Body of pancreas (tissue), 4 donors: ENCODE results near the gene EMD. TPM values are rescaled to one million over a fixed set of nuclear protein-coding genes. Genes with fewer than 3 reads are reported as not detected.

ENCODE experiments used
- ATAC-seq: fragments of 150-250 bp; one replicate; pipeline ENCODE4 v1.9.1; 2016
- DNase-seq, 4 donors: peaks; one replicate each; pipeline ENCODE4 v3.0.0-alpha.2; 2019
- H3K27ac ChIP-seq, 4 donors: fragments of 200-600 bp; sonication (generic); 1 replicate in 3 of 4; 2 replicates in 1 of 4; pipeline versions ENCODE4 v1.5.1 to v1.6.1; 2016 to 2019; ENCODE audit warnings: mild to moderate bottlenecking in 1 of 4, mixed read lengths in 1 of 4, moderate library complexity in 1 of 4
- H3K27me3 ChIP-seq, 2 donors: fragments of 200-600 bp; sonication (generic); one replicate each; pipeline ENCODE4 v1.6.0; 2016; ENCODE audit warnings: mild to moderate bottlenecking in 1 of 2
- H3K36me3 ChIP-seq, 2 donors: fragments of 200-600 bp; sonication (generic); replicated peaks in 1 of 2; 2 replicates each; pipeline ENCODE4 v1.5.1; 2016; ENCODE audit warnings: low read depth in 2 of 2; ENCODE audit not compliant: insufficient read depth in 1 of 2
- H3K4me1 ChIP-seq: fragments of 200-600 bp; sonication (generic); one replicate; pipeline ENCODE4 v1.6.0; 2016
- H3K4me3 ChIP-seq, 2 donors: fragments of 200-600 bp; sonication (generic); 1 replicate in 1 of 2; 2 replicates in 1 of 2; pipeline ENCODE4 v1.5.1; 2016 to 2019
- H3K9me3 ChIP-seq, 3 donors: fragments of 200-600 bp; sonication (generic); 1 replicate in 2 of 3; 2 replicates in 1 of 3; pipeline ENCODE4 v1.5.1; 2016
- POLR2A ChIP-seq, 3 donors: fragments of 450-650 bp; IDR thresholded peaks; one replicate each; pipeline ENCODE4 v1.6.1; 2016; ENCODE audit warnings: antibody characterized with exemption in 3 of 3, mild to moderate bottlenecking in 2 of 3
- WGBS, 2 donors: methylation state at CpG; one replicate each; pipeline ENCODE4 v1.1.5; 2017; 5-methylcytosine and 5-hydroxymethylcytosine counted together
- intact Hi-C: fragments of 100-400 bp; cut with DNase I; formaldehyde crosslinking; loops from one replicate; pipeline ENCODE4 v1.15.1; 2023
- total RNA-seq, 2 donors: library from RNA; depleted of rRNA; stranded (reverse); fragments of >200 nt; gene quantifications; one replicate each; pipeline ENCODE4 v1.1.0, GENCODE V29; 2016
- TF ChIP-seq, protein P1 (sequence below), 7 experiments: fragments of 450-650 bp in 4 of 7; fragments of 200-600 bp in 3 of 7; sonication (generic) in 3 of 7; IDR thresholded peaks; one replicate each; pipeline ENCODE4 v1.5.1; 2016 to 2019; ENCODE audit warnings: antibody characterized with exemption in 7 of 7

EMD gene
- total RNA-seq, 2 donors from 2014 or later: 23.6 to 28.3 TPM

GRCh38 chrX:154358829-154359228 lies 20.3 kb upstream of the EMD start:
- DNase-seq: no peak
- Histone ChIP-seq H3K36me3 (peaks cover 0 to 1% of the 10 kb centered on the region in 2 donors), H3K27me3 (no peaks in the 10 kb centered on the region), H3K27ac (no peak overlapping the region), H3K4me3 (no peak overlapping the region), H3K9me3 (no peaks in the 10 kb centered on the region), H3K4me1 (no peaks in the 10 kb centered on the region)
- WGBS, 2 donors: 61 to 100% methylated on average over 1 to 6 of the region's 6 CpGs
- TF ChIP-seq POLR2A (IDR thresholded peaks at IDR 0.05): no peak
- TF ChIP-seq, protein P1, sequence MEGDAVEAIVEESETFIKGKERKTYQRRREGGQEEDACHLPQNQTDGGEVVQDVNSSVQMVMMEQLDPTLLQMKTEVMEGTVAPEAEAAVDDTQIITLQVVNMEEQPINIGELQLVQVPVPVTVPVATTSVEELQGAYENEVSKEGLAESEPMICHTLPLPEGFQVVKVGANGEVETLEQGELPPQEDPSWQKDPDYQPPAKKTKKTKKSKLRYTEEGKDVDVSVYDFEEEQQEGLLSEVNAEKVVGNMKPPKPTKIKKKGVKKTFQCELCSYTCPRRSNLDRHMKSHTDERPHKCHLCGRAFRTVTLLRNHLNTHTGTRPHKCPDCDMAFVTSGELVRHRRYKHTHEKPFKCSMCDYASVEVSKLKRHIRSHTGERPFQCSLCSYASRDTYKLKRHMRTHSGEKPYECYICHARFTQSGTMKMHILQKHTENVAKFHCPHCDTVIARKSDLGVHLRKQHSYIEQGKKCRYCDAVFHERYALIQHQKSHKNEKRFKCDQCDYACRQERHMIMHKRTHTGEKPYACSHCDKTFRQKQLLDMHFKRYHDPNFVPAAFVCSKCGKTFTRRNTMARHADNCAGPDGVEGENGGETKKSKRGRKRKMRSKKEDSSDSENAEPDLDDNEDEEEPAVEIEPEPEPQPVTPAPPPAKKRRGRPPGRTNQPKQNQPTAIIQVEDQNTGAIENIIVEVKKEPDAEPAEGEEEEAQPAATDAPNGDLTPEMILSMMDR (IDR thresholded peaks at IDR 0.05): no peak
- intact Hi-C loops: no loop called here
- ATAC-seq: no peak

GRCh38 chrX:154359362-154360154 lies 19.5 kb upstream of the EMD start:
- Histone ChIP-seq H3K36me3 (no peaks in the 10 kb centered on the region), H3K27ac (no peak overlapping the region), H3K4me1 (no peaks in the 10 kb centered on the region), H3K27me3 (no peaks in the 10 kb centered on the region), H3K9me3 (no peaks in the 10 kb centered on the region), H3K4me3 (no peak overlapping the region)
- 96% methylated on average over 9 of the region's 41 CpGs; no CpG with 5 or more reads in 1 of the 2 donors for WGBS, 2 donors
- no peak for TF ChIP-seq POLR2A (IDR thresholded peaks at IDR 0.05)
- TF ChIP-seq, protein P1 (IDR thresholded peaks at IDR 0.05): no peak
- intact Hi-C loops: no loop called here
- DNase-seq: no peak
- ATAC-seq: no peak

DNA sequence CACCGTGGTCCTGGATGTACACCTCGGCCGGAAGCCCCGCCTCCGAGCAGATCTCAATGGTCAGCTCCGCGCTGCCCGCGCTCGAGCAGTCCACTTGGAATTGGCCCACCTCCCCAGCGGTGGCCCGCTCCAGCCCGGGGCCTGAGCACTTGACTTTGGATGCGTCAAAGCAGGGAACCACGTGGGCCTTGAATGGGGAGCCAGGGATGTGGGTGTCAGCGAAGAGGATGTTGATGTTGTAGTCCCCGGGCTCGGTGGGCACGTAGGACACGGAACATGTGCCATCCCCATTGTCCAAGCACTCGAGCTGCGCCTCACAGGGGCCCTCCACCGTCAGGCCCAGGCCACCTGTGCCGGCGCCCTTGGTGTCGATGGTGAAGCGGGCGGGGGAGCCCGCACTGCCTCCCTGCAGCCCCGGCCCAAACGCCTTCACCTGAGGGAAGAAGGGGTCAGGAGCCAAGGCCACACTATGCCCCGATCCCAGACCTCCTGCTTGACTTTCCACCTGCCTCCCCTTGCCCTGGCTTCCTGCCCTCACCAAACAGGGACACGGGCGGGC lies 18.9 kb upstream of the EMD start:
- H3K27me3 ChIP-seq: no peaks in the 10 kb centered on the region
- no peak for TF ChIP-seq POLR2A (IDR thresholded peaks at IDR 0.05)
- TF ChIP-seq, protein P1 (IDR thresholded peaks at IDR 0.05): no peak
- intact Hi-C loops: no loop called here
- no peak overlapping the region for H3K4me3 ChIP-seq
- no peaks in the 10 kb centered on the region for H3K9me3 ChIP-seq
- no peaks in the 10 kb centered on the region for H3K4me1 ChIP-seq
- ATAC-seq (no peak), DNase-seq (no peak)
- WGBS, 2 donors: 100% methylated on average over 1 of the region's 34 CpGs; no CpG with 5 or more reads in 1 of the 2 donors
- no peak overlapping the region for H3K27ac ChIP-seq
- no peaks in the 10 kb centered on the region for H3K36me3 ChIP-seq

- Histone ChIP-seq H3K9me3 (no peaks in the 10 kb centered on the region), H3K36me3 (no peaks in the 10 kb centered on the region), H3K27ac (no peak overlapping the region), H3K4me3 (no peak overlapping the region), H3K4me1 (no peaks in the 10 kb centered on the region), H3K27me3 (no peaks in the 10 kb centered on the region)
- TF ChIP-seq, protein P1 (IDR thresholded peaks at IDR 0.05): no peak
- no peak for TF ChIP-seq POLR2A (IDR thresholded peaks at IDR 0.05)
- no peak for DNase-seq
- no peak for ATAC-seq
- WGBS, 2 donors: 70% methylated on average over 7 of the region's 30 CpGs; no CpG with 5 or more reads in 1 of the 2 donors
- intact Hi-C loops: no loop called here
Observed at GRCh38 chrX:154362085-154362742, 16.9 kb upstream of the EMD start.
